Hematopoietic multipotent progenitor cell treated with erythropoietin and hydrocortisone succinate and interleukin-3 and kit ligand, for 15 days (in vitro differentiated cells): Measurements from ENCODE around the gene CATSPER1.
A peak's percentile ranks its signal among the peaks of the same experiment; 100 is the strongest.

ENCODE experiments used
- DNase-seq: peaks from one replicate; pipeline ENCODE4 v3.0.0-alpha.2; 2015; ENCODE audit warnings: low spot score

CATSPER1 gene

DNA sequence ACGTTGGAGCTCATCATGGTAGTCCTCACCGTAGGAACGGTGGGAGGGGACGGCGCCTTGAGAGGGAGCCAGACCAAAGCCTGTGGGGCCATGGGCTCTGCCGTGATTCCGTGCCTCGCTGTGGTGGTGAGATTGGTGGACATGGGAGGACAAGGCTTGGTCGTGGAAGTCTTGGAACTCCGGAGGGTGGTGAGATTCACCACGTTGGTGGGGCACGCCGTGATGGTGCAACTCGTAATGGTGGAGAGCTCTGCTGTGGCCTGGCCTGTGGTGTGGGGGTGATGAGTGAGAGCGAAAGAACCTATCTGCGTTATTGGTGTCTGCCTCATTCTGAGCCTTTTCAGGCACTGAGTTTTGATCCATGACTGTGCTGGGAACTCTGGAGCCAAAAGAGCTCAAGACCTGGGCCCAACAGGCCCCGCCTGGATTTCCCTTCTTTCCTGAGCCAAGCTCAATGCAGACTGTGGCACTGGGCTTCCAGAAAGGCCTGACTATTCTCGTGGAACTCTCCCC, at the start of gene CATSPER1:
CATSPER1 (minus strand) TSS at position 463 of the 513 bp plus-strand sequence; CDS start at position 363, 100 bp downstream.
- no peak for DNase-seq

- no peak for DNase-seq
Observed at GRCh38 chr11:66075273-66075672, 49.0 kb upstream of the CATSPER1 start.

GRCh38 chr11:66073669-66074068, 47.4 kb upstream of the CATSPER1 start:
- DNase-seq: no peak

GRCh38 chr11:66072518-66072917, 46.2 kb upstream of the CATSPER1 start:
- no peak for DNase-seq

DNA sequence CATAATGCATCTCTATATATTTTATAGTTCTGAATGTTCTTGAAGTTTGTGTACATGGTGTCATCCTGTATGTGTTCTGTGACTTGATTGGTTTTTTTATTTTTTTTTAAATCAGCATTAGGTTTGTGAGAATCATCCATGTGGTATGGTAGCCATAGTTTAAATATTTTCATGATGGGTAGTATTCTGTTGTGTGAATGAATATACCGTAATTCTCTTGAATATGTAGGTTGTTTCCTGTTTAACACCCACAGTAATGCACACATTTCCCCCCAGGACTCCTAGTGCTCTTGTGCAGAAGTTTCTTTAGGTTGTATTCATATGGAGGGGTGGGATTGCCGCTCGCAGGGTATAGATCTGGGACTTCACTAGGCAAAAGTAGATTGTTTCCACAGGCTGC, 45.8 kb upstream of the CATSPER1 start:
- DNase-seq: no peak

GRCh38 chr11:66071381-66071801, 45.1 kb upstream of the CATSPER1 start:
- no peak for DNase-seq

DNA sequence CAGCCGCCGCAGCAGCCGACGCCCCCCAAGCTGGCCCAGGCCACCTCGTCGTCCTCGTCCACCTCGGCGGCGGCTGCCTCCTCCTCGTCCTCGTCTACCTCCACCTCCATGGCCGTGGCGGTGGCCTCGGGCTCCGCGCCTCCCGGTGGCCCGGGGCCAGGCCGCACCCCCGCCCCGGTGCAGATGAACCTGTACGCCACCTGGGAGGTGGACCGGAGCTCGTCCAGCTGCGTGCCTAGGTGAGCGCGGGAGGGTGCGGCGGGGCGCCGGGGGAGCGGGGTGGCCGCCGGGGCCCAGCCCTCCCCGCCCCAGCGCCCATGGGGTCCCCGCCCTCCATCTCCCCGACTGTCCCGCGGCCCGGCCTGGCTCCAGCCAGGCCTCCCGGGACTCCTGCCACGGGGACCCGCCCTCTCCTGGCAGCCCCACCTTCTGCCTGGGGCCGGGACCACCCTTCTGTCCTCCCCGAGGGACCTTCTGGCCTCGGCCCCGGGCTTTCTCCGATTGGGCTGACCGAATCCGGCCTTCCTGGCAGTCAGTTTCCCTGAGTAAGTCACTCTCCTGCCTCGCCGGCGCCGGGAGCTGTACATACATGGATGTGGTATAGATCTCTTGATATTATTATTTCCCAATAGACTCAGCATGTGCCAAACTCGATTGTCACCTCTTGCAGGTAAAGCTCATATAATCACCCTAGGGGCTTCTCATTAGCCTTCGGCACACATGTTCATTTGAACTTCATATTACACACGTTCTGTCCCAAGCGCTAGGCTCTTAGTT, 44.5 kb upstream of the CATSPER1 start:
- DNase-seq: no peak

- peak; percentile 65 for DNase-seq
Observed at GRCh38 chr11:66069715-66070603, 43.7 kb upstream of the CATSPER1 start, which contains the start of gene PACS1. Gene PACS1 (plus strand): TSS chr11:66070272. CDS start chr11:66070487, 215 bp downstream.

DNA sequence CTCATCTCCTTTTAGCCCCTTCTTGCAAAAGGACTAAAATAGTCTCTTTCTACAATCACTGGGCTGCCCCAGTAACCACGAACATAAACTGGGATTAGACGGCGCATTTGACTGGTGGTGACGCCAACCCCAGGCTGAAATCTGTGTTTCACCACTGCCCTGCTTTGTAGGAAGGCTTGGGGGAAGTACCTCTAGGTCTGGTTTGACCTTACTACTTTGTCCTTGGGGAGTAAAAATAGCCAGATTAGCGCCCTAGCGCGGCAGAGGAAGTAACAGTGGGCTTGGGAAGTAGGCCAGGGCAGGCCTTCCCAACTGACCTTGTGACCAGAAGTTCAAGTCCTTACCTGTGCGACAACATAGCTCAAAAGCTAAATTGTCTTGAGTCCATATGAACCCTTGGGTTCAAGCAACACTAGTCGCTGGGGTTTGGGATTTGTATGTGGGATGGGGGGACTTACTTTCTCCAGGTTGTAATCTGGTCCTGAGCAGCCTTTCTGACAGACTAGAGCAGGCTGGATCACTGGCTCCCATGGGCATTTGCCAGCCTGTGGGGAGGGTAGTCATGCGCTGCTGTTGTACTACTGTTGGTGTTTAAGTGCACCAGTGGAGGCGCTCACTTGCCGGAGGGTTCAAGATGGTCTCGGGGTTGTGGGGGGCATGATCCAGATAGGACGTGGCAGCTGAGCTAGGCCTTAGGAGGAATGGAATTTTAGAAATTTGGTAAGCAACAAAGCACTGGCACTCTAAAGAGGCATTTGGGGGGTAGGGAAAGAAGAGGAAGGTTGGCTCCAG, 42.8 kb upstream of the CATSPER1 start:
- DNase-seq: no peak

- DNase-seq: peak; percentile 76
Observed at GRCh38 chr11:66068154-66068821, 42.0 kb upstream of the CATSPER1 start.

DNA sequence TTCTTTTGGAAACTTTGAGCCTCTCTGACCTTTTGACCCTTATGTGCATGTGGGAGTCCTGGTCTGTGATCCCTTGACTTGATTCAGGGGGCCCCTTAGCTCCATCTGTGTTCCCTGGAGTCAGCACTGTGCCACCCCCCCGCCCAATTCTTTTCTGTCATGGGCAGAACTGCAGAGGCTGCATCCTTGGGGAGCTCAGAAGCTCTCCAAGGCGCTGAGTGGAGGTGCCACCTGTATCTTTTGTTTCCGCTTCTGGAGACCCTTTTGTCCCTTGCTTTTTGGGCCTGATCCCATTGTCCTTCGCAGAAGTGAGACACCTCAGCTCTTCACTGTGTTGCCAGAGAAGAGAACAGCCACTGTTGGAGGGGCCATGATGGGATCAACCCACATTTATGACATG, 41.4 kb upstream of the CATSPER1 start:
- DNase-seq: no peak

DNA sequence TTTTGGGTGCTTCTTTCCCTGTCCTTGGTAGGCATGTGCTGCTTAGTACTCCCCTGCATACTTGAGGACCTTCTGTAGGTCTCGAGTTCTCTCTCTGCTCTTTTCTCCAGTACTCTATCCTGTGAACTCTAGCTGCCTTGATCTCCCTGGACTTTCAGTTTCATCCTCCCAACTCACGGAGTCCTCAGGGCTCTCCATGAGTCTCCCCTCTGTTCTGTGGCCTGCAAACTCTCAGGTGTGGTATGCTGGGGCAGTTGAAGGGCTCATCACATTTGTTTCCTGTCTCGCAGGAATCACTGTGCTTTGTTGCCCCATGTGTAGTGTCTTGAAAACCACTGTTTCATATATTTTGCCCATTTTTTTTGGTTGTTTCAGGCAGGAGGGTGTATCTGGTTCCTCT, 40.5 kb upstream of the CATSPER1 start:
- no peak for DNase-seq

GRCh38 chr11:66064571-66064970, 38.3 kb upstream of the CATSPER1 start:
- DNase-seq: no peak

GRCh38 chr11:66063900-66064299, 37.6 kb upstream of the CATSPER1 start:
- DNase-seq: no peak

- DNase-seq: no peak
Observed at GRCh38 chr11:66062408-66062807, 36.1 kb upstream of the CATSPER1 start.

GRCh38 chr11:66061268-66061667, 35.0 kb upstream of the CATSPER1 start:
- DNase-seq: no peak

- DNase-seq: no peak
Observed at GRCh38 chr11:66059966-66060680, 33.8 kb upstream of the CATSPER1 start.

DNA sequence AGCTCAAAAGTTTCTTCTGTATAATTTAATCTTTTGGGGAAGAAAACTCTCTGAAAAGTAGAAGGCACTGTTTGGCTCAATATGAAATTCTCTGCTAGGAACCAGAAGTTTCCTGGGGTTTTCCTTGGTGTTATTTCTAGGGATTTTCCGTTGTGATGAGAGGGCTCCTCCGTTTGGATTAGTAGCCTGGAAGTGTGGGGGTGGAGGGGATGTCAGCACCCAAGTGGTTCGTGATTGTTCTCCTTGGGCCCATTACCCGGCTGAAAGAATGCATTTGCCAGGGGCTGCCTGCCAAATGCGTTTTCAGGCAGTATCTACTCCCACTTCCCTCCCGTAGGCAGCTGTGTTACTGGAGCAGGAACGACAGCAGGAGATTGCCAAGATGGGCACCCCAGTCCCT, 30.2 kb upstream of the CATSPER1 start:
- DNase-seq: no peak

DNA sequence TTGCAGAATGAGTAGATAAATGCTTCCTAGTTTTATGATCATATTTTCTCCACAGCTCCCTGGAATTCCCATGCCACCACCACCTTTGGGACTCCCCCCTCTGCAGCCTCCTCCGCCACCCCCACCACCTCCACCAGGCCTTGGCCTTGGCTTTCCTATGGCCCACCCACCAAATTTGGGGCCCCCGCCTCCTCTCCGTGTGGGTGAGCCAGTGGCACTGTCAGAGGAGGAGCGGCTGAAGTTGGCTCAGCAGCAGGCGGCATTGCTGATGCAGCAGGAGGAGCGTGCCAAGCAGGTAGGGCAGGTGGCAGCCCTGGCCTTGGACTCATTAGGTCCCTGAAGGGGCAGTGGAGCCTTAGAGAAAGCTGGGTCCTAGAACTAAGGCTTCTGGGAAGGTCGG, 28.7 kb upstream of the CATSPER1 start:
- no peak for DNase-seq

- peak; percentile 20 for DNase-seq
Observed at GRCh38 chr11:66052664-66052982, 26.3 kb upstream of the CATSPER1 start.
